Stimulated activated CD8-positive, alpha-beta memory T cell treated with anti-CD3 and anti-CD28 coated beads, Interleukin-4, amount 100 ng/mL, for 24 hours (primary cell): ENCODE data around the gene NUTM1.
A peak's percentile ranks its signal among the peaks of the same experiment; 100 is the strongest.
"Not testable (repeated sequence)": the region's sequence is repeated elsewhere in the genome, so short reads cannot be mapped to it uniquely, and the experiment has no call there.

Experiments
- DNase-seq: peaks from one replicate; pipeline ENCODE4 v3.0.0-alpha.2; 2020; ENCODE audit warnings: low read depth

Gene NUTM1

GRCh38 chr15:34337557-34338306 is 5.4 kb upstream of the NUTM1 start, which contains the start of gene SLC12A6:
Gene SLC12A6 (minus strand): TSS chr15:34337781. CDS start chr15:34336680, 1,101 bp downstream.
- peak; percentile 88 for DNase-seq

- no peak for DNase-seq
These were observed 4.8 kb upstream of the NUTM1 start for GRCh38 chr15:34338347-34338746.

GRCh38 chr15:34339946-34340345 is 3.2 kb upstream of the NUTM1 start:
- no peak for DNase-seq

GRCh38 chr15:34341381-34342212 is 1.5 kb upstream of the NUTM1 start:
- no peak for DNase-seq

GRCh38 chr15:34342213-34342736 is 840 bp upstream of the NUTM1 start:
- not testable (repeated sequence) for DNase-seq

- DNase-seq = no peak
These were observed 5.0 kb downstream of the NUTM1 start for GRCh38 chr15:34347951-34348638.

GRCh38 chr15:34348735-34349300 is 5.7 kb downstream of the NUTM1 start:
- DNase-seq = no peak

- DNase-seq = no peak
These were observed 6.7 kb downstream of the NUTM1 start for GRCh38 chr15:34349769-34350168.

GRCh38 chr15:34352996-34353395 is 9.9 kb downstream of the NUTM1 start:
- DNase-seq = not testable (repeated sequence)

GRCh38 chr15:34353627-34354026 is 10.5 kb downstream of the NUTM1 start:
- DNase-seq = no peak

- no peak for DNase-seq
These were observed 11.2 kb downstream of the NUTM1 start for GRCh38 chr15:34354286-34354685.

- DNase-seq = no peak
These were observed 12.1 kb downstream of the NUTM1 start for GRCh38 chr15:34355241-34355640.

GRCh38 chr15:34357653-34358052 is 14.5 kb downstream of the NUTM1 start:
- DNase-seq = no peak

- DNase-seq = no peak
These were observed 15.3 kb downstream of the NUTM1 start for GRCh38 chr15:34358367-34358766.

- DNase-seq = no peak
These were observed 15.8 kb downstream of the NUTM1 start for GRCh38 chr15:34358948-34359347.

- no peak for DNase-seq
These were observed 16.3 kb downstream of the NUTM1 start for GRCh38 chr15:34359416-34359815.

GRCh38 chr15:34360298-34360697 is 17.2 kb downstream of the NUTM1 start:
- DNase-seq = no peak

- DNase-seq = no peak
These were observed 18.2 kb downstream of the NUTM1 start for GRCh38 chr15:34361278-34361677.

GRCh38 chr15:34362047-34362773 is 19.1 kb downstream of the NUTM1 start:
- no peak for DNase-seq

- DNase-seq = no peak
These were observed 20.9 kb downstream of the NUTM1 start for GRCh38 chr15:34364041-34364440.

- no peak for DNase-seq
These were observed 22.1 kb downstream of the NUTM1 start for GRCh38 chr15:34365091-34365825.
